GM19239 (cell line): Measurements from ENCODE around the gene GFRA3.
"Not testable (repeated sequence)": the region's sequence is repeated elsewhere in the genome, so short reads cannot be mapped to it uniquely, and the experiment has no call there.

ENCODE experiments used
- DNase-seq: peaks from one replicate; pipeline ENCODE4 v3.0.0; 2011; ENCODE audit warnings: low spot score; ENCODE audit not compliant: insufficient read length
- FAIRE-seq: peaks from 2 replicates; lab custom pipeline; 2011; peaks lifted over from hg19 to GRCh38; lab: Jason Lieb, UNC

The GFRA3 gene

DNA sequence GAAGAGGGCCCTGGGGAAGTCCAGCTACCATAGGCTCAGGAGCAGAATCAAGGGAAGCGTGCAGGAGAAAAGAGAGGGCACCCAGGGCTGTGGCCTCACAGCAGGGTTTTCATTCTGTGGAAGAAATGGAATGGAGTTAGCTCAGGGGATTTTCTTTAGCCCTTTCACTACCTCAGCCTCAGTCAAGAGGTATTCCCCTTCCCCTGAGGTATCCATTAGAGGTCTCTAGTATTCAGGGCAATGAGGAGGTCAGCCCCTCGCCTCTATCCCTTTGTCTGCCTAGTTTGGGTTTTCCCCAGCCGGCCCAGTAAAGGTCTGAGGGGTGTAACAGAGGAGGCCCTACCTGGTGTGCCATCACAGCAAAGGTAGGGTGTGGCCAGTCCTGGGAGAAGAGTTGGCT lies 21.5 kb downstream of the GFRA3 start:
- DNase-seq (no peak), FAIRE-seq (no peak)

DNA sequence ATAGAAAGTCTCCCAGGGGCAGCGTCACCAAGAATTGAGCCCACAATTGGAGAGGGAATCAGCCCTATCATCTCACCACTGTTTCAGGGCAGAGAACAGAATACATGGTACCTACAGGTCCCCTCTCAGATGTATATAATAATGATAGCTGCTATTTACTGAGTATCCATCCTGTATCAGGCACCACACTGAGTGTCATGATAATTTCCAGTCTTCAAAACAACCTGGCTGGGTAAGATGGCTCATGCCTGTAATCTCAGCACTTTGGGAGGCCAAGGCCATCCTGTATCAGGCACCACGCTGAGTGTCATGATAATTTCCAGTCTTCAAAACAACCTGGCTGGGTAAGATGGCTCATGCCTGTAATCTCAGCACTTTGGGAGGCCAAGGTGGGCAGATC lies 26.6 kb downstream of the GFRA3 start:
- FAIRE-seq, DNase-seq: not testable (repeated sequence)

DNA sequence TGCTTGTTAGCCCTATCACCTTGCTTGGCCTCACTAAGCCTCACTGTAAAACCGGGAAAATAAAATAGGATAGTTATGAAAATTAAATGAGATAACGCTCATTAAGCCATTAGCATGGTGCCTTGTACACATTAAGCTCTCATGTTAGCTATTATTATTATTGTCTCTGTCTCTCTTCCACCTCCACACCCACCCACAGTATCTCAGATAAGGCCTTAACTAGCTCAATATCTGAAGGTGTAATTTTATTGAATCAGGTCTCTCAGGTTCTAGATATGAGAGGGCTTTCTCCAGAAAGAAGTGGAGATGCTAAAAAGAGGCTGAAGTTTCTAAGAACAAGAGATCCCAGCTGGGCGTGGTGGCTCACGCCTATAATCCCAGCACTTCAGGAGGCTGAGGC lies 27.6 kb downstream of the GFRA3 start:
- FAIRE-seq: no peak

DNA sequence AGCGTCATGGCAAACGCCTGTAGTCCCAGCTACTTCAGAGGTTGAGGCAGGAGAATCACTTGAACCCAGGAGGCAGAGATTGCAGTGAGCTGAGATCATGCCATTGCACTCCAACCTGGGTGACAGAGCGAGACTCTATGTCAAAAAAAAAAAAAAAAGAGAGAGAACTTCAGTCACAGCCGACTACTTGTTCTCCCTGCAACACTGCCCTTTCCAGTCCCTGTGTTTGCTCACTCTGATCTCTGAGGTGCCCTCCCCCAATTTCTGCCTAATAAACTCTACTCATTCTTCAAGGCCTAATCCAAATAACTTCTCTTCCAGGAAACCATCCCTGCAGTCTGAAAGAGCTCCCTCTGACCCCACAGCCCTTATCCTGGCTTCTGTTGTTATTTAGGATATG lies 28.1 kb downstream of the GFRA3 start:
- FAIRE-seq: no peak
- no peak for DNase-seq

More for the DNA sequence above, 27.6 kb downstream of the GFRA3 start:
- DNase-seq: no peak

DNA sequence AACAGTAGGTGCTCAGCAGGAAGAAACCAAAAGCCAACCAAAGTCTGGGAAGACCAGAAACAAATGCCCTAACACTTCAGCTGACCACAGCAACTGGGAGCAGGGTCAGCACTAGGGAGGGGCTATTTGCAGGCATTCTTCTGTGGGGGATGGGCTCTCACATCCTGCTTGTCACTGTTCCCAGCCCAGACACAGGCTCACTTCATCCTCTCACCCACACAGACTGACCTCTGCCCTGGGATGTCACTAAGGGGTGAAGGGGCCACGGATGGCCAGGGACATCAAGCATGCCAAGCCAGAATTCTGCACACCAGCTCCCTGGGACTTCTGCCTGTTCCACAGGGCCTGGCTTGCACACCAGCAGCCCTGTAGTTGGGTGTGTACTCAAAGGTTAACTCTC lies 28.7 kb downstream of the GFRA3 start:
- DNase-seq: no peak
- FAIRE-seq: no peak

DNA sequence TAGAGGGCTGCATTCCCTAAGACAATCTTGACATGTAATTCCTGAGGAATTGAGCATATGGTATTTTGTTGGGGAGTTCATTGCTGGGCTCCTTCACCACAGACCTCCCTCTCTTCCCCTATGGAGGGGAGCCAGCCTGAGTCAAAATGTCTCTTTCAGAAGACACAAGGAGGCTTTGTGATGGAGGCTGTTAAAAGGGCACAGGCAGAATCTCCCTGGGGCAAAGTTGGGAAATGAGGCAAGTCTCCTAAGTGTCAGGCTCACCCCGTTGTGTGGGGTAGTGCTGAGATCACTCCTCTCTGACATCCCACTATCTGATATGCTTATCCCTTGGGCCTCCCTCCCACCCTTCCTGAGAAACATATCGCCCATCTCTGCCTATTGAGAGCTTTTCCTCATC lies 30.6 kb downstream of the GFRA3 start:
- DNase-seq (no peak), FAIRE-seq (no peak)

DNA sequence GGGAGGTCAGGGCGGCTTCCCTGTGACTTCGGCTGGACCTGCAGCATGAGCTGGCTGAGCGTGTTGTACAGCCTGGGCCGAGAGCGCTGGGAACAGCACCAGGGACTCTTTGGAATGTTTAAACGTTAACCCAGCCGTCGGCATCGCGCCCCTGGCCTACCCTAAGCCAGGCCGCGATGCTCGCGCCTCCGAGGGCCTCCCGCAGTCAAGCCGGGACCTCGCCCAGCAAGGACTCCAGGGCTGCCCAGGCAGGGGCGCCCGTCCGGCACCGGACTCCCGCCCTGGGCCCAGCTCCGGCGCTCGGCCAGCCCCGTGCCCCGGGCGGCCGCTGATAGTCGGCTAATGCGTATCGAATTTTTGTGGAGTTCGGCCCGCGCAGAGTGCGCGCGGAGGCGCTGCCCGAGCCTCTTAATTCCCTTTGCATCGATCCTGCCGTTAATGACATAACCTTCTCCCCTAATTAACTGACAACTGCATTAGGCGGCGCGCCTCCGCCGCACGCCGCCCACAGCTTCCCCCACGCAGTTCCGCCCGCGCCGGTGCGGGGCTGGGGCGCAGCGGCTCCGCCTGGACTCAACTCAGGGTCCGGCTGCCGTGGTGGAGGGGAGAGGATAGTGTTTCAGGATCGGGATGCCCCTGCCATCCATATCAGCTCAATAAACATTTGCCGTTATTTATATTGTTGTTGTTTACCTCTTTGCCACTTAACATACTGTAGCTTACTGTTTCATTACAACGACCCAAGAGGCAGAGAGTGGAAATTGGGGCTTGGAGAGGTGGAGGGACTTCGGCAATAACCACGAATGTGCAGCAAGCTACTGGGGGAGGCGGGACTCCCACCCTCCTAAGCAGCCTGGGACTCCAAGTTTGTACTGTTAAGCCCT lies 32.5 kb downstream of the GFRA3 start:
- DNase-seq: no peak

DNA sequence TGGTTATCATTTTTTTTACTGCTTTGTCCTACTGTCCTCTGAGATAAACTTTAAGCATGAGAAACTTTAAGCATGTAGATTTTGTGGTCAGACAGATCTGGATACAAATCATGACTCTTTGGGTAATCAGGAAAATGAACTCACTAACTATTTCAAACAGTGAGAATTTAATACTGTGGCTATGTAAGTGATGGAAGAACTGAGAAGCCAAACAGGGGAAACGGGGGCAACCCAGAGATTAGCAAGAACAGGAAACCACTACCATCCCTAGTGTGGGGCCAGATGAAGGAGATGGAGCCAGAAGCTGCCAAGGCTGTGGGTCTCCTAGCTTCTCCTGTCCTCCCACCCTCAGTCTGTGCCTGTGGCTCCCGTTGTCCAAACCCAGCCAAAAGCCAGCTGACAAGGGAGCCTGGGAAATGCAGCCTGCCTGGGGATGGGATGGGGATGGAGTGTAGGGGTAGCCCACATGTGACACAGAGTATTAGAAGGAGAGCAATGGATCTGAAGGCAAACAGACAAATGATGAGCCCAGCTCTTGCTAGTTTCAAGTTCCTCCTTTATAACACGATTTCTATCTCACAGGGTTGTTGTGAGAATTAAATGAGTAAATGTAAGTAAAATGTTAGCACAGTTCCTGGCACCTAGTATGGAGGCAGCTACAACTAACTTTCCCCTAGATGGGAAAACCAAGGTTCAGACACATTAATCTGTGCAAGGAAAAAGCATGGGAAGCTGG lies 33.6 kb downstream of the GFRA3 start:
- DNase-seq: no peak
- FAIRE-seq: peak; percentile 70

More for the DNA sequence above, 32.5 kb downstream of the GFRA3 start:
- FAIRE-seq: no peak

DNA sequence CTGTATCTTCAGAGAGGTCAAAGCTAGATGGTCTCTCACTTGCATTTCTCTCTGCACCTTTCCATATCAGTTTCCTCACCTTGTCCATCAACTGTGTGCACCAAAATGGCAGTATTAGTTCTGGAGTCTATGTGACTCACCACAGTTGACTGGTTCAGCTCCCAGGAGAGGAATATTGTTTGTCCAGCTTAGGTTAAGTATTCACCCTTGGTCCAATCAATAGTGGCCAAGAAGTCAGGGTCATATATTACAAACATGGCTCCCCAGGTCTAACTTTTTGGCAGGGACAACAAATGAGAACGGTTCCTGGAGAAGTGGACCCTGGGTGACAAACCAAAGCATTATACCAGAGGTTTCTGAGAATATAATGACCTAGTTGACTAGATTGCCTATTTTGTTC lies 36.4 kb downstream of the GFRA3 start:
- DNase-seq (no peak), FAIRE-seq (no peak)

DNA sequence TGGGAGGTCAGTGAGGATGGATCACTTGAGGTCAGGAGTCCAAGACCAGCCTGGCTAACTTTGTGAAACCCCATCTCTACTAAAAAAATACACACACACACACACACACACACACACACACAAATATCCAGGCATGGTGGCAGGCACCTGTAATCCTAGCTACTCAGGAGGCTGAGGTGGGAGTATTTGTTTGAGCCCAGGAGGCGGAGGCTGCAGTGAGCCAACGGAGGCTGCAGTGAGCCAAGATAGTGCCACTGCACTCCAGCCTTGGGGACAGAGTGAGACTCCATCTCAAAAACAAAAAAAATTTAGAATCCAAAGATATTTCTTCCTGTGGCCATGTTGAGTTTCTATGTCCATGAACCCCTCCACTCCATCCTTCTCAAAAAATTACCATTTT lies 39.8 kb downstream of the GFRA3 start:
- DNase-seq (no peak), FAIRE-seq (no peak)

DNA sequence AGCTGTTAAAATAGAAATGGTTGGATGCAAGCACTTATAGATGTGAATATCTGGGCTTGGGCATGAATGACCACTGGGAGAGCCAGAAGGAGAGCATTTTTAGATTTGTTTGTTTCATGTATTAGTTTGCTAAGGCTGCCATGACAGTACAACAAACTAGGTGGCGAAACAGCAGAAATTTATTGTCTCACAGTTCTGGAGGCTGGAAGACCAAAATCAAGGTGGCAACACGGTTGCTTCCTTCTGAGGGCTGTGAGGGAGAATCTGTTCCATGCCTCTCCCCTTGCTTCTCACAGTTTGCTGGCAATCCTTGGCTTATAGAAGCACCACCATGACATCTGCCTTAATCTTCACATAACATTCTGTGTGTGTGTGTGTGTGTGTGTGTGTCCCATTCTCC lies 41.1 kb downstream of the GFRA3 start:
- FAIRE-seq (no peak), DNase-seq (no peak)

DNA sequence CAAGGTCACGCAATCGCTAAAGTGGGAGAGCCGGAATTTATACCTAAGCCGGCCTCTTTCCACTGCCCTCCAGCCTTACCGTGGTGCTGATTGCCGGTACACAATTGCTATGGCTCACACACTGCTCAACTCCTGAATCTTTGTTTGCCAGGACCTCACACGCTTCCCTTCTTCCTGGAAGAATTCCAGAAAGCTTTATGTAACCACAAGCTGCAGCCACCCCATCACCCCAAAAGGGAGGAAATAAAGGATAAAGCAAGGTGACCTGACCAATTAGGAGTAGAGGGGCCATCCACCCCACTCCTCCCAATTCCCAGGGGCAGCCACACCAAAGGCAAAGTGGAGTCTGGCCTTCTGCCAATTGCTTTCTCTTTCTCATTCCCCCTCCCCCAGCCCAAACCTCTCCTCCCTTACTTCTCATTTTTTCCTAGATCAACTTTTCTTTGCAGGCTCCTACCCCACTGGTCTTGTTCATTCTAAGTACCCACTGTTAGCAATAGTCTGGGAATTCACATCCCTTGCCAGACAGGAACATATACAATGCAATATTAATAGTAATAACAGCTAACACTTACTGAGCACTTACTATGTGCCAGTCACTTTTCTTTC lies 43.3 kb downstream of the GFRA3 start:
- DNase-seq: no peak
- no peak for FAIRE-seq

DNA sequence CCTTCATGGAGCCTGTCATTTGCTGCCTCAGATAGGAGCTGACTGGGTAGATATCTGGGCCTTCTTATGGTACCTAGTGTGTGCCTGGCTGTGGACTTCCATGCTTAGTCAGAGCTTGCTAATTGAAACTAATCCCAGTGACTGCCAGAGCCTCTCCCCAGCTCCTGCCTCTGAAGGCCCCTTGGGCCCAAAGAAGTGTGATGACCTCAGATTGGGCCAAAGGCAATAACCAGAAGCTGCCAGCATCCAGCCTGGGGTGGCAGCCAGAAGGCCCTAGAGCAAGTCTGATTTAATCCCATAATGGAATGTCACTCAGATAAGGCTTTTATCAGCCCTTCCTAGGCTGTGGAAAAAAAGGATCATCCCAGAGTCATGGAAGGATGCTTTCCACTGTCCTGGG lies 44.2 kb downstream of the GFRA3 start:
- DNase-seq: no peak
- no peak for FAIRE-seq

DNA sequence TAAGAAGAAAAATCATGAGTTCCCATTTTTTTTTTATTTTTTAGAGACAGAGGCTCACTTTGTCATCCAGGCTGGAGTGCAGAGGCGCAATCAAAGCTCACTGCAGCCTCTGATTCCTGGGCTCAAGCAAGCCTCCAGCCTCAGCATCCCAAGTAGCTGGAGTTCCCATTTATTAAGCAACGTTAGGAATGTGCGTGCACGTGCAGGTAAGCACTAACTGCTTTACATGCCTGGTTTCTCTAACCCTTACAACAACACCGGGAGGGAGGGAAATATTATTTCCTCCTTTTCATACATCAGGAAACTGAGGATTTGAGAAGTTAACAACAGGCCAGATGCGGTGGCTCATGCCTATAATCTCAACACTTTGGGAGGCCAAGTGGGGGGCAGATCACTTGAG lies 45.0 kb downstream of the GFRA3 start:
- no peak for FAIRE-seq
- DNase-seq: no peak

DNA sequence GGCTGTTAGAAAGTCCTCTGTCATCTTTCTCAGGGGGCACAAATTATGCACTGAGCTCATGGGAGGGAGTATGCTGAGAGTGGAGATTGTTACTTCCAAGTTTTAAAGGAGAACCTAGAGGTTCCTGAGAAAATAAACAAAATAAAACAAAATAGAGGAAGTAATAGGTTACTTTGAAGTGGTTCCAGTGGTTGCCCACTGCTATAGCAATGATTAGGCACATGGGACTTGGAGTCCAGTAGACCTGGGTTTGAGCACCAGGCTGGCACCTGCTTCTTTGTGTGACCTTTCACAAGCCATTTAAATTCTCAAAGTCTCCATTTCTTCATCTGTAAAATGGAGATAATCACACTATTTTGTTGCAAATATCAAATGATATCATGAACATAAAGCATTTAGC lies 47.5 kb downstream of the GFRA3 start:
- FAIRE-seq (no peak), DNase-seq (no peak)

DNA sequence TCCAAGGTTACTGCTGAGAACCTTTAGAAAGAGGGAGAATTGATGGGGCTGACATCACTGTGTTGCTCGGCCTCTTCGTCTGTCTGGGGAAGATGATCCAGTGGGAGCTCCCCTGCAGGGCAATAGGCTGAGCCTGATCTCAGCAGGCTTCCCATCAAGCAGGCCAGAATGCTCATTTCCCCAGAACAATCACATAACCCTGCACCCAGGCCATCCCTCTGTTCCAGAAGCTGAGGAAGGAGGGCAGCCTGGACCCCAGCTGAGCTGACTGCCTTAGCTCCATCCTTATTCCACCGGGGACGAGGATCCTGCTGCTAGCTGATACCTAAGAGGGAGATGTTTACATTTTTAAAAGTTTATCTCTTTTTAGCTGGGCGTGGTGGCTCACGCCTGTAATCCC lies 49.7 kb downstream of the GFRA3 start:
- FAIRE-seq (no peak), DNase-seq (no peak)

DNA sequence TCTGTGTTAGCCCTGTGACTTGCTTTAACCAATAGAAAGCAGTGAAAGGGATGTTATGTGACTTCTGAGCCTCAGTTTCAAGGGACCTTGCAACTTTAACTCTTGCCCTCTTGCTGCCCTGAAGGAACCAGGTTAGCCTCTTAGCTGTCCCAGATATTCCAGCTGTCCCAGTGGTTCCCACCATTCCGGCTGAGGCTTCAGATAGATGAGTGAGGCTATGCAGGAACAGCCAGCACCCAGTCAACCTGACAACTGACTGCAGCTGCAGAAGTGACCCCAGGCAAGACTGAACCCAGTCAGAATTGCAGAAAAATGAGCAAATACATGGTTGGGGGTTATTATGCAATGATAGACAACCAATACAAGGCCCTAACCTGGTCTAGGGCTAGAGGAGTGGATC lies 50.9 kb downstream of the GFRA3 start:
- DNase-seq (no peak), FAIRE-seq (no peak)

DNA sequence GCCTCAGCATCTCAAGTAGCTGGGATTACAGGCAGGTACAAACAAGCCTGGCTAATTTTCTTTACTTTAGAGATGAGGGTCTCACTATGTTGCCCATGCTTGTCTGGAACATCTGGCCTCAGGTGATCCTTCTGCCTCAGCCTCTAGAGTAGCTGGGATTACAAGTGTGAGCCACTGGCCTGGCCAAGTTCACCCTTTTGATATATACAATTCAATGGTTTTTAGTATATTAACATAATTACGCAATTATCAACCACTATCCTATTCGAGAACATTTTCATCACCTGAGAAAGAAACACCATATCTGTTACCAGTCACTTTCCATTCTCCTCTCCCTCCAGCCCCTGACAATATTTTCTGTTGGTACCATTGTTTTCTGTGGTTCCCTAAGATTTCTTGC lies 57.6 kb downstream of the GFRA3 start:
- DNase-seq: no peak
- FAIRE-seq: no peak

DNA sequence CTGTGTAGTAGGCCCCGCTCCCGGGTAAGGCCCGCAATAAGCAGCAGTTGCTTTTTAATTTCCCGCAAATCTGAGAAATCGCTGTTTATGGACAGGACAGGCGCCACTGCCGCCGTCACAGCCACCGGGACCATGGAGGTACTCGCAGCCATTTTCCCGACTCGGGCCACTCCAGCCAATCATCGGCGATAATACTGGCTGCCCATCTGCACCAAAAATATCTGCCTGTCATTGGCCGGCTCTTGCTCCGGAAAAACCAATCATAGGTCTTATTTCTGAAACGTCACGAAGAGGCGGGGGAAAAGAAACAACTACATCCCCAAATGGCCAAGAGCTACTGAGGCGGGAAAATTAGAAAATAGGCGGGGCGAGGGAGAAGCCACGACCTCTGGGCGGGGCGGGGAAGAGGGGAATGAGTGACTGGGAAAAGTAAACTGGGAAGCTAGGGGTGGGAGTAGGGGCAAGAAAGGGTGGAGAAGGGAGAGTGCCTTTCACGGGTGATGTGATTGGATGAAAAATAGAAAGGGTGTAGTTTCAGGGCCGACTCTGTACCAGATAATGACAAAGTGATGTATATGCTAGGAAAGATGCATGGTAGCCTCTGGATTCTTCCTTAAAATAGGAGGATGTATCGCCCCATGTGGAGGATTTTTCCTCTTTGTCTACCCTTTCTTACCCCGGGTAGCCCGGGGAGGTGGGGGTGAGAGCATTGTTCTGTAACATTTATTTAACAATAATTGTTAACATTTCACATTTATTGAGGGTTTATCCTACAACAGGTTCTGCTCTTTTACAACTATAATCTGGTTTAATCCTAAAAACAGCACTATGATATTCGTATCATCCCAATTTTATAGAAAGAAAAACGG lies 61.0 kb downstream of the GFRA3 start, which contains the start of gene CDC23:
TSS of gene CDC23 (minus strand) at position 163 of the 869 bp plus-strand sequence. CDS start at position 152, 11 bp downstream.
- FAIRE-seq (peak; percentile 100), DNase-seq (peak; percentile 95)

DNA sequence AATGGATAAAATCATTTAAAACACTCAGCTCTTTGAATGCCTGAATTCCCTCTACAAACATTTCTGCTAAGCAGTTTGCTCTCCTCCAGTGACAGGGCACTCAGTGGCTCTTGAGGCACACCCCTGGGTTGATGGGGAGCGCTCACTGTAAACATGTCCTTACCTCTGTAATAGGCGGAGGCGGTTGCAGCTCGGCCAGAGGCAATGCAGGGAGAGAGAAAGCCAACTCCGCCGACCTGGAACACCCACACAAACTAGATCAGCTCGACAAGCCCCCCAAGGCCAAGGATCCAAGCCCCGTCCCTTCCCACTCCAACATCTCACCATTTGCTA lies 61.6 kb downstream of the GFRA3 start:
- no peak for FAIRE-seq
- DNase-seq: no peak
